Mucosa of descending colon (tissue), 3 donors: Measurements from ENCODE around the gene HMG20A. TPM values are rescaled to one million over a fixed set of nuclear protein-coding genes. Genes with fewer than 3 reads are reported as not detected.

ENCODE experiments used
- ATAC-seq: fragments of 200-7000 bp; cut with Tn5 transposase; one replicate; pipeline ENCODE4 v1.9.1; 2020; ENCODE audit warnings: mild to moderate bottlenecking, moderate library complexity
- DNase-seq, 3 donors: peaks; one replicate each; pipeline ENCODE4 v3.0.0-alpha.2; 2020
- H3K36me3 ChIP-seq: fragments of 200-600 bp; one replicate; pipeline ENCODE4 v1.8.0; 2021; ENCODE audit warnings: low read depth, mild to moderate bottlenecking
- H3K4me1 ChIP-seq: fragments of 200-600 bp; one replicate; pipeline ENCODE4 v1.8.0; 2021; ENCODE audit warnings: low read depth, mild to moderate bottlenecking
- H3K4me3 ChIP-seq: fragments of 200-600 bp; one replicate; pipeline ENCODE4 v1.8.0; 2021; ENCODE audit warnings: mild to moderate bottlenecking
- H3K9me3 ChIP-seq: fragments of 200-600 bp; one replicate; pipeline ENCODE4 v1.8.0; 2021; ENCODE audit warnings: mild to moderate bottlenecking
- intact Hi-C, 2 donors: fragments of 100-400 bp; cut with DNase I in 1 of 2; cut with micrococcal nuclease in 1 of 2; formaldehyde crosslinking; loops; one replicate each; pipeline versions ENCODE4 v1.11.0 to v1.11.1; 2022; cut with DNase I, micrococcal nuclease
- total RNA-seq, 3 donors: library from RNA; stranded (reverse); fragmentation: NEBNext Ultra II Directional in 2 of 3; extraction: Animal tissue kit (Norgen Biotek cat#: 25700) in 2 of 3; gene quantifications; one replicate each; pipeline versions ENCODE4 v1.2.1 to v1.2.4, GENCODE V29; 2021 to 2023
- TF ChIP-seq, protein P1 (sequence below): fragments of 200-600 bp; IDR thresholded peaks from one replicate; pipeline ENCODE4 v1.8.0; 2022; ENCODE audit warnings: antibody characterized with exemption, mild to moderate bottlenecking
- donor health status: DM: no; HTN: no; CAD: no; lungs with moderate emphysema.
- donor health status: DM: no; HTN: no; CAD: no.
- donor health status: DM: no; HTN: yes; CAD: no.

The HMG20A gene
- total RNA-seq, 3 donors from 2014 or later = 27.5 to 37.1 (median 34.7) TPM

DNA sequence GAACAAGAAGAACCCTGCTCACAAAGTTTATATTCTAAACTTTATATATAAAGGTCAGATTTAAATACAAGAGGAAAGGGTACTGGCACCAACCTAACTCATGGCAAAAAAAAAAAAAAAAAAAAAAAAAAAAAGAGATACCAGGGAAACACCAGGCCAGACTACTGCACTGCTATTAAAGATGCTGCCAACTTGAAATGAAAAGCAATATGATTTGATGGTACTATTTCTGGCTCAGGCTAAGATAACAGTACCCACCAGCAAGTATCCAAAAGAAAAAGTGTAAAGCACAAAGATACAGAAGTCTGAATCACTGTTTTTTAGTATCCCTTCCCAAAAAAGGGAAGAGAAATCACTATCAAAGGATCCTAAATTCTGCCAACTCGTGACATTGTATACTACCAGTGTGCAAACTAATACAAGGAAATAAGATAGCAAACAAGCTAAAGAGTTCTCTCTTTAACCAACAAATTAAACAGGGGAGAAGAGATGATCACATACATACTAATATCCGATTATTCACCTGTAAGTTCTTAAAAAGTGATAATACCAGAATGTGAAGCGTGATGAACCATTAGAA lies 29.2 kb upstream of the HMG20A start:
- H3K4me3 ChIP-seq = no peak overlapping the region
- no peaks in the 10 kb centered on the region for H3K36me3 ChIP-seq
- ATAC-seq = no peak
- H3K9me3 ChIP-seq = peaks cover 16% of the 10 kb centered on the region
- TF ChIP-seq, protein P1, sequence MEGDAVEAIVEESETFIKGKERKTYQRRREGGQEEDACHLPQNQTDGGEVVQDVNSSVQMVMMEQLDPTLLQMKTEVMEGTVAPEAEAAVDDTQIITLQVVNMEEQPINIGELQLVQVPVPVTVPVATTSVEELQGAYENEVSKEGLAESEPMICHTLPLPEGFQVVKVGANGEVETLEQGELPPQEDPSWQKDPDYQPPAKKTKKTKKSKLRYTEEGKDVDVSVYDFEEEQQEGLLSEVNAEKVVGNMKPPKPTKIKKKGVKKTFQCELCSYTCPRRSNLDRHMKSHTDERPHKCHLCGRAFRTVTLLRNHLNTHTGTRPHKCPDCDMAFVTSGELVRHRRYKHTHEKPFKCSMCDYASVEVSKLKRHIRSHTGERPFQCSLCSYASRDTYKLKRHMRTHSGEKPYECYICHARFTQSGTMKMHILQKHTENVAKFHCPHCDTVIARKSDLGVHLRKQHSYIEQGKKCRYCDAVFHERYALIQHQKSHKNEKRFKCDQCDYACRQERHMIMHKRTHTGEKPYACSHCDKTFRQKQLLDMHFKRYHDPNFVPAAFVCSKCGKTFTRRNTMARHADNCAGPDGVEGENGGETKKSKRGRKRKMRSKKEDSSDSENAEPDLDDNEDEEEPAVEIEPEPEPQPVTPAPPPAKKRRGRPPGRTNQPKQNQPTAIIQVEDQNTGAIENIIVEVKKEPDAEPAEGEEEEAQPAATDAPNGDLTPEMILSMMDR = no peak
- DNase-seq = no peak
- intact Hi-C loops = no loop called here
- no peaks in the 10 kb centered on the region for H3K4me1 ChIP-seq

DNA sequence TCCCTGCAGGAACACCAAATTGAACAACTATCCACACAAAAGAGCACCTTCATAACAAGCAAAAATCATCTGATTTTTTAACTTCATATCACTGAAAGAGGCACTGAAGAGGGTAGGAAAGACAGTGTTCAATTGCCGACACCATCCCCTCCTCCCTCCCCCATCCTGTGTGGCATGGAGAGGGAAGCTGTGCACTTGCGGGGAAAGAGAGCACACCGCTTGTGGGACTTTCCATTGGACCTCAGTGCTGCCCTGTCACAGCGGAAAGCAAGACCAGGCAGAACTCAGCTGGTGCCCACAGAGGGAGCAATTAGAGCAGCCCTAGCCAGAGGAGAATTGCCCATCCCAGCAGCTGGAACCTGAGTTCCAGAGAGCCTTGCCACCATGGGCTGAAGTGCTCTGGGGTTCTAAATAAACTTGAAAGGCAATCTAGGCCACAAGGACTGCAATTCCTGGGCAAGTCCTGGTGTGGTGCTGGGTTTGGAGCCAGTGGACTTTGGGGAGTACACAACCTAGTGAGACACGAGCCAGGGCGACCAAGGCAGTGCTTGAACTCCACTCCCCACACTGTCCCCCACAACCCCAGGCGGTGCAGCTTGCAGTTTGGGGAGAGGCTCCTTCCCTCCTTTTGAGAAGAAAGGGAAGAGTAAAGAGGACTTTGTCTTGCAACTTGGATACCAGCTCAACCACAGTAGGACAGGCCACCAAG lies 27.8 kb upstream of the HMG20A start:
- Histone ChIP-seq H3K36me3 (no peaks in the 10 kb centered on the region), H3K9me3 (peaks cover 27% of the 10 kb centered on the region), H3K4me3 (no peak overlapping the region), H3K4me1 (no peaks in the 10 kb centered on the region)
- intact Hi-C loops = no loop called here
- TF ChIP-seq, protein P1 = no peak
- DNase-seq (no peak), ATAC-seq (no peak)

DNA sequence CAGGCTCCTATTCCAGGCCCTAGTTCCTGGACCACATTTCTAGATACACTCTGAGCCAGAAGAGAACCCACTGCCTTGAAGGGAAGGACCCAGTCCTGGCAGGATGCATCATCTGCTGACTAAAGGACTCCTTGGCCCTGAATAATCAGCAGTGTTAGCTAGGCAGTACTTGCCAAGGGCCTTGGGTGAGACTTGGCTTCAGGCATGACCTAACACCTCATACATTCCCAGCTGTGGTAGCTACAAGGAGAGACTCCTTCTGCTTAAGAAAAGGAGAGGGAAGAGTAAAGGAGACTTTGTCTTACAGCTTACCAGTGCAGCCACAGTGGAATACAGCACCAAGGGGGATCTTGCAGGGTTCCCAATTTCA lies 27.2 kb upstream of the HMG20A start:
- intact Hi-C loops = no loop called here
- no peak overlapping the region for H3K4me3 ChIP-seq
- DNase-seq = no peak
- no peak for ATAC-seq
- no peaks in the 10 kb centered on the region for H3K36me3 ChIP-seq
- peaks cover 32% of the 10 kb centered on the region for H3K9me3 ChIP-seq
- TF ChIP-seq, protein P1 = no peak
- no peaks in the 10 kb centered on the region for H3K4me1 ChIP-seq

DNA sequence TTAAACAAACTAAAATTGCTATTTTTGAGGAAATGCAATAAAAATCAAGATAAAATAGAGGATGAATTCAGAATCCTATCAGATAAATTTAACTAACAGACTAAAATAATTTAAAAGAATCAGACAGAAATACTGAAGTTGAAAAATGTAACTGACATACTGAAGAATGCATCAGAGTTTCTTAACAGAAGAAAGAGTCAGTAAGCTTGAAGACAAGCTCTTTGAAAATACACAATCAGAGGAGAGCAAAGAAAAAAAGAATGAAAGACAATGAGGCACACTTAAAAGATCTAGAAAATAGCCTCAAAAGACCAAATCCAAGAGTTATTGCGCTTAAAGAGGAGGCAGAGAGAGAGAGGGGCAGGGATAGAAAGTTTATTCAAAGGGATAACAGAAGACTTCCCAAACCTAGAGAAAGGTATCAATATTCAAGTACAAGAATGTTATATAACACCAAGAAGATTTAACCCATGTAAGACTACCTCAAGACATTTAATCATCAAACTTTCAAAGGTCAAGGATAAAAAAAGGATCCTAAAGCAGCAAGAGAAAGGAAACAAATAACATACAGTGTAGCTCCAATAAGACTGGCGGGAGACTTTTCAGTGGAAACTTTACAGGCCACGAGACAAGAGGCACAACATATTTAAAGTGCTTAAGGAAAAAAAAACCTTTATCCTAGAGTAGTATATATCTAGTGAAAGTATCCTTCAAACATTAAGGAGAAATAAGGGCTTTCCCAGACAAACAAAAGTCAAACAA lies 25.5 kb upstream of the HMG20A start:
- intact Hi-C loops = no loop called here
- H3K9me3 ChIP-seq = peaks cover 48% of the 10 kb centered on the region
- ATAC-seq = no peak

DNA sequence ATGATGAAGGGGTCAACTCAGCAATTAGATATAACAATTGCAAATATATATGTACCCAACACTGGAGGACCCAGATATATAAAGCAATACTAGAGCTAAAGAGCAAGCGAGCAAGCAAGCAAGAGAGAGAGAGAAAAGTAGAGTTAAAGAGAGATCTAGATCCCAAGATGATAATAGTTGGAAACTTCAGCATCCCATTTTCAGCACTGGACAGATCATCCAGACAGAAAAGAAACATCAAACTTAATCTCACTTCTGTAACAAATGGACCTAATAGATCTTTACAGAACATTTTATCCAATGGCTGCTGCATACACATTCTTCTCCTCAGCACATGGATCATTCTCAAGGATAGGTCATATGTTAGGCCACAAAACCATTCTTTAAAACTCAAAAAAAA lies 24.0 kb upstream of the HMG20A start:
- Histone ChIP-seq H3K36me3 (no peaks in the 10 kb centered on the region), H3K9me3 (peaks cover 52% of the 10 kb centered on the region), H3K4me3 (no peak overlapping the region), H3K4me1 (no peaks in the 10 kb centered on the region)
- ATAC-seq (no peak), DNase-seq (no peak)
- TF ChIP-seq, protein P1 = no peak
- intact Hi-C loops = no loop called here

More for the DNA sequence above, 25.5 kb upstream of the HMG20A start:
- H3K36me3 ChIP-seq = no peaks in the 10 kb centered on the region
- no peak overlapping the region for H3K4me3 ChIP-seq
- no peaks in the 10 kb centered on the region for H3K4me1 ChIP-seq
- DNase-seq = no peak
- TF ChIP-seq, protein P1 = no peak
